NCI-H82 treated with DMSO at 0.1 percent for 48 hours (cell line): ENCODE results near the gene ZNF70.
"Not testable (repeated sequence)": the region's sequence is repeated elsewhere in the genome, so short reads cannot be mapped to it uniquely, and the experiment has no call there.

ENCODE experiments used
- DNase-seq: peaks from one replicate; lab custom pipeline; 2025; ENCODE audit not compliant: unreplicated experiment; lab: John Stamatoyannopoulos, UW

Gene ZNF70

GRCh38 chr22:23760056-23760455 is 9.1 kb upstream of the ZNF70 start:
- DNase-seq = no peak

- no peak for DNase-seq
These were observed 8.7 kb upstream of the ZNF70 start for GRCh38 chr22:23759566-23759965.

- DNase-seq = peak; percentile 89
These were observed 6.0 kb upstream of the ZNF70 start for GRCh38 chr22:23756891-23757290.

- no peak for DNase-seq
These were observed 4.8 kb upstream of the ZNF70 start for GRCh38 chr22:23755711-23756110.

GRCh38 chr22:23754980-23755636 is 4.2 kb upstream of the ZNF70 start:
- no peak for DNase-seq

GRCh38 chr22:23754220-23754919 is 3.5 kb upstream of the ZNF70 start, which contains the start of gene VPREB3:
TSS of gene VPREB3 (minus strand) at chr22:23754425. CDS start at chr22:23754363, 62 bp downstream.
- no peak for DNase-seq

DNA sequence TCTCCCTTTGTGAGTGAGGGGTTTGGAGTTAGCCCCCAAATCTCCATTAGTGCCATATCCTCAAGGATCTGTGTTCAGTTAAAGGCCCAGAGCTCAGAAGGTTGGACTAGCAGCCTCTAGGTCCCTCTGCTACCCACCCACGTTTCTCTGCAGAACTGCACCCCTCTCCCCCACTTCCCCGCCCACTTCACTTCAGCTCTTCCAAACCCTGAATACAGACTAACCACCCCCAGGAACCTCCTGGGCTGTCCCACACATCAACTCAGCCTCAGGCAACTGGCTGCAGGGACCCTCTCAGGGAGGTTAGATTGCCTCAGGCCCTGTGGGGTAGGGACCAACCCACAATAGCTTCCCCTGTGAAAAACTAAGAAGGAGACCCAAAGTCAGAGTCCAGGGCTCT is 2.5 kb upstream of the ZNF70 start:
- no peak for DNase-seq

GRCh38 chr22:23752750-23753149 is 1.8 kb upstream of the ZNF70 start:
- no peak for DNase-seq

- DNase-seq = no peak
These were observed 1.3 kb upstream of the ZNF70 start for GRCh38 chr22:23752090-23752691.

DNA sequence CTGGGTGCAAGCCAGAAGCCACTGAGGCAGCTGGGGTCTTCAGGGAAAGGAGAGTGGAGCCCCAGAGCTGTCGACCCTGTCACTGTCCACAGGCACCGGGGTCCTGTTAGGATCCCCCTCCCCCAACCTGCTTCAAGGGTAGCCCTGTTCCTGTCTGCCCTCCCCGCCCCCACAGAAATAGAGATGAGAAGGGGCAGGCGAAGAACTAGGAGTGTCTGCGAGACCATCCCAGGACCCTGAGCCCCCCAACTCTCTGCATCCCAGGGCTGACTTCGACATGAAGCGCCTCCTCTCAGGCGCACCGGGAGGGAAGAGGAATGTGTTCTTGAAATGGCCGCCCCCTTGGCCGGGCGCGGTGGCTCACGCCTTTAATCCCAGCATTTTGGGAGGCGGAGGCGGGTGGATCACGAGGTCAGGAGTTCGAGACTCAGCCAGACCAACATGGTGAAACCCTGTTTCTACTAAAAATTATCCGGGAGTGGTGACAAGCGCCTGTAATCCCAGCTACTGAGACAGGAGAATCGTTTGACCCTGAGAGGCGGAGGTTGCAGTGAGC is 607 bp upstream of the ZNF70 start:
- no peak for DNase-seq

- no peak for DNase-seq
These were observed 572 bp downstream of the ZNF70 start for GRCh38 chr22:23750367-23750713.

- DNase-seq = no peak
These were observed 1.0 kb downstream of the ZNF70 start for GRCh38 chr22:23749841-23750301.

GRCh38 chr22:23745791-23746190 is 5.1 kb downstream of the ZNF70 start:
- no peak for DNase-seq

DNA sequence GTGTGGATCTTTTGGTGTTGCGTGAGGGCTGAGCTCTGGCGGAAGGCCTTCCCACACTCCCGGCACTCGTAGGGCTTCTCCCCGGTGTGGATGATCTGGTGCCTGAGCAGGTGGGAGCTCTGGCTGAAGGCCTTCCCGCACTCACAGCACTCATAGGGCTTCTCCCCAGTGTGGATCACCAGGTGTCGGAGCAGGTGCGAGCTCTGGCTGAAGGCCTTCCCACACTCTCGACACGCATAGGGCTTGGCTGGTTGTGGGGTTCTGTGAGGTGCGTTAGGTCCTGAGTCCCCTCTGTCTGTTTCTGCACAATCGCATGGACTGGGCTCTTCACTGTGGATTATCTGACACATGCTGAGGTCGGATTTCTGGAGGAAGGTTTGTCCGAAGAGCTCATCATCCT is 6.4 kb downstream of the ZNF70 start:
- no peak for DNase-seq

GRCh38 chr22:23744001-23744400 is 6.9 kb downstream of the ZNF70 start:
- DNase-seq = no peak

GRCh38 chr22:23743303-23743705 is 7.6 kb downstream of the ZNF70 start:
- DNase-seq = no peak

GRCh38 chr22:23742505-23743264 is 8.2 kb downstream of the ZNF70 start:
- DNase-seq = no peak

DNA sequence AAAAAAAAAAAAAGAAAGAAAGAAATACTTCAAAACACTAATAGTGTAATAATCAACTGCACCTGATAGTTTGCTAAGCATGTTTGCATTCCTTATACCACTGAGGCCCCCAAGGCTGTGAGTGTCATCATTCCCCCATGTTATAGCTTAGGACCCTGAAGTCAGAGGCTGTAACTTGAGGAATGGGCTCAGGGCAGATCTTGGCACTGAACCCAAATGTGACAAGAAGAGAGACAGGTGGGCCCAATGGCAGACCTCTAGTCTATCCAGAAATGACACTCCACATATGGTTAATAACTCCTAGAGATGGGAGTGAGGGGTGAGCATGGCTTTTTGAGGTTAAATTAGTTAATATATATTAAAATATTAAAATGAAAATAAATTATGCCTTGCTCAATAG is 13.2 kb downstream of the ZNF70 start:
- no peak for DNase-seq

DNA sequence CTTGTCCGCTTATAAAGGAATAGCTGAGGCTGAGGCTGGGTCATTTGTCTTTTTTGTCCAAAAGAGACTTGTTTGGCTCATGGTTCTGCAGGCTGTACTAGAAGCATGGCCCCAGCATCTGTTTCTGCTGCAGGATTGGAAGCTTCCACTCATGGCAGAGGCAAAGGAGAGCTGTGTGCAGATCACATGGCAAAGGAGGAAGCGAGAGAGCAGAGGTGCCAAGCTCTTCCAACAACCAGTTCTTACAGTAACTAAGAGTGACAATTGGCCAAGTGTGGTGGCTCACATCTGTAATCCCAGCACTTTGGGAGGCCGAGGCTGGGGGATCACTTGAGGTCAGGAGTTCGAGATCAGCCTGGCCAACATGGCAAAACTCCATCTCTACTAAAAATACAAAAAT is 22.8 kb downstream of the ZNF70 start:
- not testable (repeated sequence) for DNase-seq

DNA sequence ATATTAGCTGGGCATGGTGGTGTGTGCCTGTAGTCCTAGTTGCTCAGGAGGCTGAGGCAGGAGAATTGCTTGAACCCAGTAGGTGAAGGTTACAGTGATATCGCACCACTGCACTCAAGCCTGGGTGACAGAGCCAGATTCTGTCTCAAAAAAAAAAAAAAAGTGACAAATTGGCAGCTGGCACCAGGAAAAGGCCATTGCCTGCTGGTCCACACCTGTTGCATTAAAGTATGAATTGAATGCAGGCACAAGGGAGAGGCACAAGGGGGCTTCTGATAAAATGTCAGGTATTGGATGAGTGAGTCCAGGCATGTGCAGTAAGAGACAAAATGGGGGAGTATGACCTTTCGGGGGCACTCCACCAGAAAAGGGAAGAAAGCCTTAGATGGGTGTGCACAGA is 28.2 kb downstream of the ZNF70 start:
- DNase-seq = no peak

GRCh38 chr22:23722160-23722559 is 28.8 kb downstream of the ZNF70 start:
- no peak for DNase-seq
